CD4-positive, alpha-beta T cell treated with Interleukin-4 for 1 hour (primary cell): ENCODE measurements around the gene MAMDC2.
"Not testable (repeated sequence)": the region's sequence is repeated elsewhere in the genome, so short reads cannot be mapped to it uniquely, and the experiment has no call there.

Experiments used
- DNase-seq, 2 donors: peaks; one replicate each; pipeline ENCODE4 v3.0.0-alpha.2; 2020 to 2022

MAMDC2 gene

GRCh38 chr9:70038171-70038621 lies 5.5 kb upstream of the MAMDC2 start:
- DNase-seq: not testable (repeated sequence)

GRCh38 chr9:70040376-70040903 lies 3.2 kb upstream of the MAMDC2 start:
- DNase-seq: no peak

- DNase-seq: no peak
These were observed 1.0 kb upstream of the MAMDC2 start for GRCh38 chr9:70042461-70043215.

DNA sequence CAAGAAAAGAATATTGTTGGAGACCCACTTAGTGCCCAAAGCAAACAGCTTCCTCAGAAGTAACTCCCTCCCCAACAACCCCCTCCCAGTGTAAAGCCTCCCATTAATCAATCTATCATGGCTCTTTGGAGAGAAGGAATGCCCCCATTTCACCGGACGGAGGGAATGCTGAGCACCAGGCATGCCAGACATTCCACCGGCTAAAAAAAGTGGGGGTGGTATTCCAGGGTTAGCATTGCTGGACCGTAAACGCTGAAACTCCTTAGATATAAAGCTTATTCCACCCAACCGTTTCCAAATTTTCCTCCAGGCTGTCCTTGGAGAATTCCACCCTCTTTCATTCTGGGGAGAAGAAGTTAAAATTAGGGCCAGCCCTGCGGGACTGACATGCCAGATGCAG lies 363 bp upstream of the MAMDC2 start:
- DNase-seq: no peak

- DNase-seq: no peak
These were observed 1.1 kb downstream of the MAMDC2 start for GRCh38 chr9:70044490-70045307.

- DNase-seq: no peak
These were observed 1.8 kb downstream of the MAMDC2 start for GRCh38 chr9:70045452-70045851.

DNA sequence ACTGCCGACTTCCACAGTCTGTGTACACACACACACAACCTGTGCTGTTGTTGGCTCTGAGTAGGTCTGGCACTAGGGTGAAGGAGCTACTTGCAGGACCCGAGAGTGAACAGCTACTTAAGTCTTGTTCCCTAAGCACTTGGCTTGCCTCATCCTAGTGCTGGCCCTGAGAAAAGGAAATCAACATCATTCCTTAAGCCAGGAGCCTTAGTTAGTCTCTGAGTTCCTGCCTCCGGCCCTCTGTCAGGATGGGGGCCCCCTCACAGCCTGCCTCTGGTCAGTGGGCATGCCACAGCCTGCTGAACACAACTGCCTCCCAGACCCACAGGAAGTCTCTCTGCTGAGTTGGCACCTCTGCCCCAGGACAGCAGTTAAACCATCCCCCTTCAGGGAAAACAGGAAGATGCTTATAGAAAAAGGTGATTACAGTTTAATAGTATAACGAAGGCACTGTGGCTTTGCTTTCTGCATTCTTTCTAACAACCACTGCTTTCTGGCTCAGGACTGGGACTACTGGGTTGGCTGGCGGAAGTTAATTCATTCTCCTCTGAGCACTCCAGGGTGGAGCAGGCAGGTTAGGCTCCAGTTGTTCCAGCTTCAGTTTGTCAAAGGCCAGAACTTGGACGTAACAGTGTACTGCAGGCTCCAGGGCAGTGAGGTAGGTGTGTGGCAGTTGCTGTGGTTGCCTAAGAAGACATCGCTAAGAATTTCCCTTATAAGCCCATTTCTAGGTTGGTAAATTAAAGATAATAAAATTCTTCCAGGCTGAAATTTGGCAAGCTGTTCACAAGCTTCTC lies 2.8 kb downstream of the MAMDC2 start:
- no peak for DNase-seq

DNA sequence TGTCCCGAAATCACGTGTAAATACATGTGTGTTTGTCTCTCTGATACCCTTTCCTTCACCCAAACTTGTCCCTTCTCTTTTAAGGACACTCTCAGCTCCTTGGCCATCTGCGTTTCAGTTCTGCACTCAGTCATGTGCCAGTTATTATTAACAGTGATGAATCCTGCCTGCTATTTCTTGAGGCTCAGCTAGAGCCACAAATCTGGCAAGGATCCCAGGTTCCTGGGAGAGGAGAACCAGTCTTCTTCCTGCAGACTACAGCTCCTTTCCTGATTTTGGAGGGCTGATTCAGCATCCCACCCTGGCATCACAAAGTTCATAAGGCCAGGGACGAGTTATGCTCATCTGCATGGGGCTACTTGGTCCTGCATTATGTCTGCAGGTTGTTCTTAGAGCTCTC lies 5.6 kb downstream of the MAMDC2 start:
- DNase-seq: no peak

- DNase-seq: no peak
These were observed 6.1 kb downstream of the MAMDC2 start for GRCh38 chr9:70049672-70050271.

DNA sequence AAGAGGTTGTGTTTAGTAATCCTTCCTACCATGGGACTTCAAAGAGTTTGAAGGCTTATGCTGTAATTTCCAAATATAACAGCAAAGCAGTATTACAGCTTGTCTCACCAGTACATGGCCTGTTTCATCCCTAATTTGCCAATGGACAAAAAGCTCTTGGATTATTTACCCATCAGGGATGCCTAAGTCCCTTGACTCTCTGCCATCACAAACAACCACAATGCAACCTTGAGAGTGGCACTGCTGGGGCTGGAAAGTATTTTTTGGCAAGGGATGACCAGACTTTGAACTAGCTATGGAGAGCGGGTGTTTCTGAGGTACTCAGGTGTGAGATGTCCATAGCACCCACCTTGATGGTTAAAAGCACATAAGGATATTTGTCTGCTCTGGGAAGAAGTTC lies 9.1 kb downstream of the MAMDC2 start:
- DNase-seq: no peak

- no peak for DNase-seq
These were observed 10.2 kb downstream of the MAMDC2 start for GRCh38 chr9:70053864-70054263.

- DNase-seq: no peak
These were observed 10.9 kb downstream of the MAMDC2 start for GRCh38 chr9:70054521-70054920.

GRCh38 chr9:70055406-70056210 lies 12.0 kb downstream of the MAMDC2 start:
- no peak for DNase-seq

GRCh38 chr9:70056211-70056944 lies 12.7 kb downstream of the MAMDC2 start:
- DNase-seq: no peak

- no peak for DNase-seq
These were observed 15.0 kb downstream of the MAMDC2 start for GRCh38 chr9:70058569-70059116.

DNA sequence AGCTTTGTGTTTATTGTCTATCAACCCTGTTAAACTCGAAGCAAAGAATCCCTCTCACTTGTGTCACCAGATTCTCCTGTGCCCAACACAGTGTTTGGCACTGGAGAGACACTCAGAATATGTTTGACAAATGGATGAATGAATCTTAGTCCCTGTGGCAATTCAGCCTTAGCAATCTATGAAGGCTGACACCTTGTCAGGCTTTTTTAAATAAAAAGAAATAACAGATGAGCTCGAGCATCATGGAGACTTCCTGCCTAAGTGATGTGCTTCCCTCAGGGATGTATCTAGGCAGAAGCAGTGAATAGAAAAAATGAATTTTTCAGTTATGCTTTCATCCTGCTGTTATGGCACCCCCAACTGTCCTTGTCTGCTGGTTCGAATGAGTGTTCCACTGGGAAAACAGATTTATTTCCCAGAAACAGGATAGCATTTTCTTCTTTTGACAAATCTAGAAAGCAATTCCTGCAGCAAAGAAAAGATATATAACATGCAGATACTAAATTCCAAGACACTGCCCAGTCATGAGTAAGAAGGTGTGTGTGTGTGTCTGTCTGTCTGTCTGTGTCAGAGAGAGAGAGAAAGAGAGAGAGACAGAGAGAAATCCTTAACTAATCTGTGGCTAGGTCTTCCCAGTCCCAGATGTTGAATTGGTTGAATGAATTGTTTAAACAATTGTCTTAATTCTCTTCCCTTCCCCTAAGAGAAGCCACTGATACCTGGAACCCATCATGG lies 16.7 kb downstream of the MAMDC2 start:
- no peak for DNase-seq

DNA sequence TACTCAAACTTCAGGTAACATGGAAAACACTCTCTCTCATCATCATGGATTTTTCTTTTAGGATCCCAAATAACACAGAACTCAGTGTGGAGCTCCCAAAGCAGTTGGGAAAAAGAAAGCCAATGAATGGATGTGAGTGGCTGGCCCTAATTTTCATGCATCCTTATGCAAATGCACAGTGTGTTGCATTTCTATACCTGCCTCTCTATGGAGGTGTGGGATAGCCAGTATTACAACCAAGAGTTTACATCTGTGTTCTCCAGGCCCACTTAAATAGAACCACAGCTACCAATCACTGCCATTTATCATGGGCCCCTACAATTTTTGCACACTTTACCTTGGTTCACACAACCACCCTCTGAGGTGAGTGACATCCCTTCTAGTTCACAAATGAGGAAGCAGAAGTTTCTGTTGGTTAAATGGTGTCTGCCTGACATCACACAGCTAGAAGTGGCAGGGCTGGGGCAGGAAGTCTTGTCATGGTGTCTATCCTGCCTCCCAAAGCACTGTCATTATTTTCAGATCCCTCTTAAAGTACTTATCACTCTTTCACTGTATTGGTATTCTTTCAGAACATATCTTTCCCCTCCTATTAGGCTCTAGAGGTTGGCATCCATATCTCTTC lies 17.3 kb downstream of the MAMDC2 start:
- no peak for DNase-seq

GRCh38 chr9:70061776-70062175 lies 18.1 kb downstream of the MAMDC2 start:
- no peak for DNase-seq

GRCh38 chr9:70064496-70064895 lies 20.8 kb downstream of the MAMDC2 start:
- no peak for DNase-seq

- no peak for DNase-seq
These were observed 21.9 kb downstream of the MAMDC2 start for GRCh38 chr9:70065572-70065971.
